Measurements from ENCODE around the gene LARP4B. TPM values are rescaled to one million over a fixed set of nuclear protein-coding genes. Genes with fewer than 3 reads are reported as not detected.

The LARP4B gene
- polyA plus RNA-seq, 1 of the 3 experiments (the other 2 are of a cell fraction) = 23.3 TPM

DNA sequence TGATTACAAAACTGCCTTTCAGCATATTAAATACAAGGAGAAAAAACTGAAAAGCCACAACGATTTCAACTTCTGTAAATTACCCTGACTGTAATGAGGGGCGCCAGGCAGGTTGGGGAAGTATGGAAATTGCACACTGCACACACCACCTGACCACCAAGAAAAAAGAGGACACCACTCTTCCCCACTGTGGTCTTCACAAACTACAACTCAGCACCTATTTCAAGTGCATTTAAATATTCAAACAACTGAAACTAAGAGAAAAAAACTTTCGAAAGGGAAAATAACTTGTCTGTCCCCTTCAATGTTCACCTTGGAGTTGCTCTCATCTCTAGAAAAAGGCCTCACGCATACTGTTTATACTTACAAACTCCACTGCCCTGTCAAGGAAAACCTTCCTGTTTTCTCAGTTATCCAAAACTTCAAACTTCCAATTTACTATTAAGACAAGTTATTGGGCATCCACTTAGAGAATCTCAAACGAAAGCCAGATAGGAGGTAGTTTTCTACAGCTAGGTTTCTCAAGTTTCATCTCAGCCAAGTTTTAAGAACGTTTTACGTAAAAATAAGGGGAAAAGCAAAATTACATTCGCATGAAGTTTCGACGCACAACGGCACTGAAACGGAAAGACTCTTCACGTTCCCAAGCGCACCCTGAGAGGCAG lies 1.4 kb downstream of the LARP4B start:
- H3K27ac ChIP-seq (ENCODE audit: low read depth in 2 of 2, low read length in 1 of 2) = peak overlapping the region; percentile 61 to 67; a peak in 3 of 4 replicates
- H3K27me3 ChIP-seq (ENCODE audit: insufficient read depth) = no peaks in the 10 kb centered on the region
- H4K20me1 ChIP-seq (ENCODE audit: insufficient read depth) = peaks cover 55% of the 10 kb centered on the region
- H3K4me1 ChIP-seq (ENCODE audit: control insufficient read depth in 1 of 2, insufficient read depth in 2 of 2, low read depth in 1 of 2, low read length in 1 of 2) = peaks cover 0 to 17% of the 10 kb centered on the region in 2 experiments; a peak in 2 of 4 replicates
- TF ChIP-seq TCF12 (IDR thresholded peaks at IDR 0.05) = no peak
- TF ChIP-seq FOXM1 (IDR thresholded peaks at IDR 0.05; ENCODE audit: low read depth) = no peak
- TF ChIP-seq, protein P1, sequence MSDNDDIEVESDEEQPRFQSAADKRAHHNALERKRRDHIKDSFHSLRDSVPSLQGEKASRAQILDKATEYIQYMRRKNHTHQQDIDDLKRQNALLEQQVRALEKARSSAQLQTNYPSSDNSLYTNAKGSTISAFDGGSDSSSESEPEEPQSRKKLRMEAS (IDR thresholded peaks at IDR 0.05; ENCODE audit: low read depth) = no peak
- TF ChIP-seq CHD2 (IDR thresholded peaks at IDR 0.05; ENCODE audit: low read length, partially characterized antibody) = no peak
- no peak for TF ChIP-seq ELF1 (IDR thresholded peaks at IDR 0.05)
- TF ChIP-seq, protein P2, sequence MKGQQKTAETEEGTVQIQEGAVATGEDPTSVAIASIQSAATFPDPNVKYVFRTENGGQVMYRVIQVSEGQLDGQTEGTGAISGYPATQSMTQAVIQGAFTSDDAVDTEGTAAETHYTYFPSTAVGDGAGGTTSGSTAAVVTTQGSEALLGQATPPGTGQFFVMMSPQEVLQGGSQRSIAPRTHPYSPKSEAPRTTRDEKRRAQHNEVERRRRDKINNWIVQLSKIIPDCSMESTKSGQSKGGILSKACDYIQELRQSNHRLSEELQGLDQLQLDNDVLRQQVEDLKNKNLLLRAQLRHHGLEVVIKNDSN (IDR thresholded peaks at IDR 0.05; ENCODE audit: borderline replicate concordance, low read depth) = no peak
- TF ChIP-seq GABPA (IDR thresholded peaks at IDR 0.05; ENCODE audit: low read depth) = no peak
- TF ChIP-seq RCOR1 (IDR thresholded peaks at IDR 0.05; ENCODE audit: low read length) = no peak
- no peak for TF ChIP-seq FOSL2 (IDR thresholded peaks at IDR 0.05; ENCODE audit: borderline replicate concordance, low read depth)
- TF ChIP-seq NRF1 (IDR thresholded peaks at IDR 0.05; ENCODE audit: low read depth, low read length) = no peak
- no peak overlapping the region for H2AFZ ChIP-seq (ENCODE audit: low read depth)
- H3K79me2 ChIP-seq (ENCODE audit: insufficient read depth) = peaks cover 60% of the 10 kb centered on the region
- H3F3A ChIP-seq (replicated peaks; ENCODE audit: insufficient read depth) = peaks cover 3% of the 10 kb centered on the region
- peaks cover 2 to 9% of the 10 kb centered on the region in 2 experiments for H3K36me3 ChIP-seq (replicated peaks in 1 of 2; ENCODE audit: control insufficient read depth in 1 of 2, insufficient read depth in 2 of 2, low read length in 1 of 2)
- no peak for DNase-seq
- WGBS (ENCODE audit: low lambda C conversion rate) = 8% methylated on average over 14 of the region's 14 CpGs
- no peaks in the 10 kb centered on the region for H3K9me2 ChIP-seq
- H3K4me3 ChIP-seq (ENCODE audit: low read depth in 2 of 2, low read length in 1 of 2) = peak overlapping the region; percentile 68 to 76
- H3K9ac ChIP-seq = peak overlapping the region; percentile 81
- ChIA-PET CTCF (interaction anchor here (0.7 to 1.6 kb wide), 3 partner anchors 10 to 71 kb away, joined by 3 read pairs; no protein-coding TSS in a partner anchor), POLR2A (no interaction called here)
- peak overlapping the region; percentile 79 for H3K4me2 ChIP-seq
- no peaks in the 10 kb centered on the region for H3K9me3 ChIP-seq

DNA sequence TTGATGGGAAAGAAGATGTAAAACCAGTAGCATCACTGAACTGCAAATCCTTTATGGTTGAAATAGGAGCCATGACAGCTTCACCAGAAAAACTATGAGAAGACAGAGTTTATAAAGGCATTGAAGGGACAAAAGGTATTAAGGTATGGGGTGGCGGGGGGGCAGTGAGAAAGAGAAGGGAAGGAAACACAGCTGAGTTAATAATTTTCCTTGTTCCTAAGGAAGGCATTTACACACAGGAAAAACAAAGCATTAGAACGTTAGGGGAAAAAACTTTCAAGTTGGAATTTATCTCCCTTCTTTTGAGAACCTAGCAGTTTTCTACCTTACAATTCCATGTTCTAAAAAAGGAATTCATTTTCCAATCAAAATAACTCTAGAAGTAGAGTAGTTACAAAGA lies 4.4 kb downstream of the LARP4B start:
- H3K9me2 ChIP-seq = no peaks in the 10 kb centered on the region
- TF ChIP-seq, protein P1 (IDR thresholded peaks at IDR 0.05; ENCODE audit: low read depth) = no peak
- TF ChIP-seq NFIC (IDR thresholded peaks at IDR 0.05; ENCODE audit: borderline replicate concordance) (no peak), FOSL2 (IDR thresholded peaks at IDR 0.05; ENCODE audit: borderline replicate concordance, low read depth) (no peak), TCF12 (IDR thresholded peaks at IDR 0.05) (no peak), RAD21 (IDR thresholded peaks at IDR 0.05; ENCODE audit: low read length) (no peak), GATA2 (CRISPR knock-in tag; IDR thresholded peaks at IDR 0.05) (no peak), RXRA (IDR thresholded peaks at IDR 0.05; ENCODE audit: borderline replicate concordance, low read depth) (no peak), SMC3 (IDR thresholded peaks at IDR 0.05; ENCODE audit: low read depth, low read length) (no peak), NRF1 (IDR thresholded peaks at IDR 0.05; ENCODE audit: low read depth, low read length) (no peak), FOXJ3 (CRISPR knock-in tag; IDR thresholded peaks at IDR 0.05) (no peak), TAF1 (IDR thresholded peaks at IDR 0.05; ENCODE audit: borderline replicate concordance, low read depth, low read length) (no peak), SIN3A (IDR thresholded peaks at IDR 0.05; ENCODE audit: borderline replicate concordance, low read depth, low read length) (no peak), GABPA (IDR thresholded peaks at IDR 0.05; ENCODE audit: low read depth) (no peak), MEF2A (IDR thresholded peaks at IDR 0.05; ENCODE audit: borderline replicate concordance, low read depth) (no peak), EZH2phosphoT487 (IDR thresholded peaks at IDR 0.05; ENCODE audit: borderline replicate concordance, low read depth) (no peak)
- TF ChIP-seq, protein P3, sequence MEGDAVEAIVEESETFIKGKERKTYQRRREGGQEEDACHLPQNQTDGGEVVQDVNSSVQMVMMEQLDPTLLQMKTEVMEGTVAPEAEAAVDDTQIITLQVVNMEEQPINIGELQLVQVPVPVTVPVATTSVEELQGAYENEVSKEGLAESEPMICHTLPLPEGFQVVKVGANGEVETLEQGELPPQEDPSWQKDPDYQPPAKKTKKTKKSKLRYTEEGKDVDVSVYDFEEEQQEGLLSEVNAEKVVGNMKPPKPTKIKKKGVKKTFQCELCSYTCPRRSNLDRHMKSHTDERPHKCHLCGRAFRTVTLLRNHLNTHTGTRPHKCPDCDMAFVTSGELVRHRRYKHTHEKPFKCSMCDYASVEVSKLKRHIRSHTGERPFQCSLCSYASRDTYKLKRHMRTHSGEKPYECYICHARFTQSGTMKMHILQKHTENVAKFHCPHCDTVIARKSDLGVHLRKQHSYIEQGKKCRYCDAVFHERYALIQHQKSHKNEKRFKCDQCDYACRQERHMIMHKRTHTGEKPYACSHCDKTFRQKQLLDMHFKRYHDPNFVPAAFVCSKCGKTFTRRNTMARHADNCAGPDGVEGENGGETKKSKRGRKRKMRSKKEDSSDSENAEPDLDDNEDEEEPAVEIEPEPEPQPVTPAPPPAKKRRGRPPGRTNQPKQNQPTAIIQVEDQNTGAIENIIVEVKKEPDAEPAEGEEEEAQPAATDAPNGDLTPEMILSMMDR (IDR thresholded peaks at IDR 0.05) = no peak
- 73% methylated on average over 2 of the region's 2 CpGs for WGBS (ENCODE audit: low lambda C conversion rate)
- H3K4me1 ChIP-seq (ENCODE audit: control insufficient read depth in 1 of 2, insufficient read depth in 2 of 2, low read depth in 1 of 2, low read length in 1 of 2) = peaks cover 0 to 11% of the 10 kb centered on the region in 2 experiments; a peak in 2 of 4 replicates
- H3K9me3 ChIP-seq = no peaks in the 10 kb centered on the region
- H3K27me3 ChIP-seq (ENCODE audit: insufficient read depth) = no peaks in the 10 kb centered on the region
- no peak overlapping the region for H3K4me3 ChIP-seq (ENCODE audit: low read depth in 2 of 2, low read length in 1 of 2)
- POLR2A ChIA-PET = no interaction called here
- H3K27ac ChIP-seq (ENCODE audit: low read depth in 2 of 2, low read length in 1 of 2) = no peak overlapping the region
- H3F3A ChIP-seq (replicated peaks; ENCODE audit: insufficient read depth) = peaks cover 3% of the 10 kb centered on the region
- no peak overlapping the region for H2AFZ ChIP-seq (ENCODE audit: low read depth)
- H3K79me2 ChIP-seq (ENCODE audit: insufficient read depth) = peaks cover 90% of the 10 kb centered on the region
- CTCF ChIA-PET = no interaction called here
- no peak overlapping the region for H3K4me2 ChIP-seq
- peaks cover 6 to 17% of the 10 kb centered on the region in 2 experiments for H3K36me3 ChIP-seq (replicated peaks in 1 of 2; ENCODE audit: control insufficient read depth in 1 of 2, insufficient read depth in 2 of 2, low read length in 1 of 2)
- no peak for DNase-seq
- peaks cover 85% of the 10 kb centered on the region for H4K20me1 ChIP-seq (ENCODE audit: insufficient read depth)
- no peak overlapping the region for H3K9ac ChIP-seq
